Aorta (tissue), 5 donors: Measurements from ENCODE around the gene POLR3K. TPM values are rescaled to one million over a fixed set of nuclear protein-coding genes. Genes with fewer than 3 reads are reported as not detected.
A peak's percentile ranks its signal among the peaks of the same experiment; 100 is the strongest.
"Not testable (repeated sequence)": the region's sequence is repeated elsewhere in the genome, so short reads cannot be mapped to it uniquely, and the experiment has no call there.

Experiments used
- ATAC-seq: fragments of 200-7000 bp; cut with Tn5 transposase; one replicate; pipeline ENCODE4 v1.9.1; 2022; ENCODE audit warnings: moderate library complexity; ENCODE audit not compliant: low FRiP score
- DNase-seq, 2 donors: peaks; one replicate each; pipeline ENCODE4 v3.0.0-alpha.2; 2020
- H3K27ac ChIP-seq, 2 donors: one replicate each; pipeline ENCODE4 v1.5.1; 2013; ENCODE audit warnings: low read length in 2 of 2, mild to moderate bottlenecking in 2 of 2, moderate library complexity in 2 of 2, control low read depth in 1 of 2, inconsistent platforms in 1 of 2, low read depth in 1 of 2
- H3K27me3 ChIP-seq, 2 donors: one replicate each; pipeline ENCODE4 v1.6.1; 2013; ENCODE audit warnings: control low read depth in 1 of 2, low read length in 1 of 2, mild to moderate bottlenecking in 1 of 2, moderate library complexity in 1 of 2; ENCODE audit not compliant: insufficient read depth in 2 of 2, control insufficient read depth in 1 of 2
- H3K36me3 ChIP-seq, 2 donors: one replicate each; pipeline ENCODE4 v1.6.1; 2013; ENCODE audit warnings: control low read depth in 1 of 2, low read length in 1 of 2, mild to moderate bottlenecking in 1 of 2; ENCODE audit not compliant: insufficient read depth in 2 of 2, control insufficient read depth in 1 of 2
- H3K4me1 ChIP-seq, 2 donors: one replicate each; pipeline ENCODE4 v1.6.1; 2013; ENCODE audit warnings: low read length in 2 of 2, control low read depth in 1 of 2, mild to moderate bottlenecking in 1 of 2, moderate library complexity in 1 of 2; ENCODE audit not compliant: insufficient read depth in 2 of 2, control insufficient read depth in 1 of 2
- H3K4me3 ChIP-seq, 2 donors: one replicate each; pipeline ENCODE4 v1.5.1; 2013; ENCODE audit warnings: low read length in 2 of 2, control low read depth in 1 of 2, mild to moderate bottlenecking in 1 of 2
- H3K9me3 ChIP-seq: one replicate; pipeline ENCODE4 v1.6.1; 2013; ENCODE audit warnings: mild to moderate bottlenecking, low read length; ENCODE audit not compliant: control insufficient read depth
- WGBS, 2 donors: extraction: QIAGEN DNeasy Blood & Tissue Kit; methylation state at CpG; one replicate each; pipeline ENCODE4 v1.1.7; 2013; 5-methylcytosine and 5-hydroxymethylcytosine counted together
- intact Hi-C, 2 donors: fragments of 100-400 bp; cut with DNase I; formaldehyde crosslinking; loops; one replicate each; pipeline versions ENCODE4 v1.14.2 to v1.15.0; 2022
- polyA plus RNA-seq, 2 donors: library from polyadenylated mRNA; stranded (reverse); fragments of 200-250 nt; gene quantifications; one replicate each; pipeline ENCODE4 v1.2.3, GENCODE V29; 2013
- total RNA-seq, 2 donors: library from RNA; stranded (reverse); fragmentation: NEBNext Ultra II Directional; extraction: Animal tissue kit (Norgen Biotek cat#: 25700); gene quantifications; one replicate each; pipeline ENCODE4 v1.2.1, GENCODE V29; 2021
- donor health status: healthy with polysubstance abuse.
- donor health status: Bipolar disorder and iron deficiency.
- donor health status: DM: no; HTN: no; CAD: no.
- donor health status: DM: no; HTN: no; CAD: no.
- donor health status: DM: yes; HTN: yes; CAD: no.

POLR3K gene
- total and polyA plus RNA-seq, 4 donors, result 6.0 to 10.9 (median 7.3) TPM

DNA sequence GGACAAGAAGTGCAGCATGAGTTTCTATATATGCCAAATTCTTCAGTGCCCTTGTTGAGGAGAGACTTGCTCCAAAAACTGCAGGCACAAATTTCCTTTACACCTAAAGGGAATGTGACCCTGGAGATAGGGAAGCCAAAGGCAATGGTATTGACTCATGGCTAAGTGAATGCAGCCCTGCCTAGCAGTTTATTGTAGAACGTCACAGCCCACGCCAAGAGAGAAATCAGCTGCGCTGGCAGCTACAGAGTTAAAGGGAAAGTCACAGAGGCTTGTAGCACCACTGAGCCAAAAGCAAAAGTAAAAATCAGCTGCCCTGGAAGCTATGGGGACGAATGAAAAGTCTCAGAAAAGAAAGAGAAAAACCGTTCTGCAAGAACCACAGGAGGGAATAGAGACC is 10.1 kb downstream of the POLR3K start:
- Histone ChIP-seq H3K4me3 (no peak overlapping the region), H3K4me1 (no peaks in the 10 kb centered on the region), H3K27me3 (no peaks in the 10 kb centered on the region), H3K27ac (no peak overlapping the region), H3K36me3 (peaks cover 0 to 6% of the 10 kb centered on the region in 2 donors), H3K9me3 (no peaks in the 10 kb centered on the region)
- 75 to 78% methylated on average over 5 of the region's 5 CpGs for WGBS, 2 donors
- intact Hi-C loops, result no loop called here
- DNase-seq, result no peak
- no peak for ATAC-seq

DNA sequence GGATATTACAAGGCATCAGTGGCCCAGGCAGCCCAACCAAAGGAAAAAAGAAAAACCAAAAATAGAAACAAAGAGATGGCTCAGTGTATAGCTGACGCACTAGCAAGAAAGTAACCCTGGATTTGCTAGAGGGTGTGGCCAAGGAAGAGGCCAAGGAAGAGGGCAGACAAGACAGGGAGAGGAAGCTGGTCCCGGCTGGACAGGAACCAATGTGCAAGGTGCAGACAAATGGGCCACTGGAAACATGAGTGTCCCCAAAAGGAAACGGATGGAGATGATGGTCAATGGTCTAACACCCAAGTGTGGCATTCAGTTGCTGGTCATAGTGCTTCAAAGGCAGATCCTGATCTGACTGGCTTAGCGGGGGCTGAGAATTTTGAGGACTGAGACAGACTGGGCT is 10.7 kb downstream of the POLR3K start:
- H3K36me3 ChIP-seq, result peaks cover 0 to 6% of the 10 kb centered on the region in 2 donors
- WGBS, 2 donors, result 89 to 91% methylated on average over 4 of the region's 4 CpGs
- H3K4me1 ChIP-seq, result no peaks in the 10 kb centered on the region
- DNase-seq, result no peak
- H3K9me3 ChIP-seq, result no peaks in the 10 kb centered on the region
- intact Hi-C loops, result no loop called here
- ATAC-seq, result no peak
- no peak overlapping the region for H3K4me3 ChIP-seq
- H3K27me3 ChIP-seq, result no peaks in the 10 kb centered on the region
- H3K27ac ChIP-seq, result no peak overlapping the region

DNA sequence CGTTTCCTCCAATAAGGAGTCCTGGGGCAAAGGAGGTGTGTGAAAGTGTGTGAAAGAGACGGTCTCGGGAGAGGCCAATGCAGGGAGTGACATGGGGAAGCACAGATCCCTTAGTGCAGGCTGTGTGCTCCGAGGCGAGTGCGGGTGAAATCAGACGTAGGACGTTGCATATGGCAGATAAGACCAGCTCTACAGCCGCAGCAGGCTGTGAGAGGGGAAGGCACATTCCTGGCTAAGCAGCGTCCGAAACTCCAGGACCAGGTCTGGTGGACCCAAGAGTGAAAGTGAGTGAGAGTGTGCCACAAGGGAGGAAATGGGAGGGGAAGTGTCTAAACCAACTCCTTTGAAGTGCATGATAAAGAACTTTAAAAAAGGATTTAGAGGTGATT is 11.3 kb downstream of the POLR3K start:
- no peaks in the 10 kb centered on the region for H3K27me3 ChIP-seq
- H3K27ac ChIP-seq, result no peak overlapping the region
- H3K4me1 ChIP-seq, result no peaks in the 10 kb centered on the region
- intact Hi-C loops, result no loop called here
- ATAC-seq, result no peak
- H3K36me3 ChIP-seq, result peaks cover 0 to 4% of the 10 kb centered on the region in 2 donors
- no peak for DNase-seq
- no peak overlapping the region for H3K4me3 ChIP-seq
- no peaks in the 10 kb centered on the region for H3K9me3 ChIP-seq
- 88% methylated on average over 11 of the region's 11 CpGs for WGBS, 2 donors

DNA sequence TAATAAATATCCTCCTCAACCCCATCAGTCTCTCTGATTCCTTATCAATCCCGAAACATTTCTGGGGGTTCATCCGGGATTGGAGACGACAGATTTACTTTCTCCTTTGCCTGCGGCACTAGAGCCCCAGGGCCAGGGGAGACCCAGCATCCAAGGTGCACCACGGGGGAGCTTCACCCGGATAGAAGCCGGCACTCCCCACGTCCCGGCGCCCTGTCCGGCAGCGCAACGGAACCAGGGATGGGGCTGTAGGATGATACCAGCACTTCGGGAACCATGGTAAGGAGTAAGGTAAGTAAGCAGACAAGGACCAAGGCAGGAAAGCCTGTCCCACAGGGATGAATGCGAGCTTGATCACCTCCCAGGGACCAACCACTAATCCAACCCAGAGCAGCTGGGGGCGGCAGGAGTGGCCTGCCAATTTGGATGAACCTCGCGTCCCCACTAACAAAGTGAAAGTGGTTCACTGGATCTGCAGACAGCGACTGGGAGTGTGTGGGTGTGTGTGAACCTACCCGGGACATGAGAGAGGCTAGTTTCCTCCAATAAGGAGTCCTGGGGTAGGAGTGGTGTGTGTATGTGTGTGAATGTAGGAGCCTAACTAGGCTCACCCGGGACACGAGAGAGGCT is 11.9 kb downstream of the POLR3K start:
- 89 to 91% methylated on average over 22 of the region's 22 CpGs for WGBS, 2 donors
- H3K4me1 ChIP-seq, result no peaks in the 10 kb centered on the region
- H3K9me3 ChIP-seq, result no peaks in the 10 kb centered on the region
- H3K36me3 ChIP-seq, result peaks cover 0 to 4% of the 10 kb centered on the region in 2 donors
- DNase-seq (no peak), ATAC-seq (no peak)
- H3K27ac ChIP-seq, result no peak overlapping the region
- intact Hi-C loops, result no loop called here
- no peaks in the 10 kb centered on the region for H3K27me3 ChIP-seq
- no peak overlapping the region for H3K4me3 ChIP-seq

DNA sequence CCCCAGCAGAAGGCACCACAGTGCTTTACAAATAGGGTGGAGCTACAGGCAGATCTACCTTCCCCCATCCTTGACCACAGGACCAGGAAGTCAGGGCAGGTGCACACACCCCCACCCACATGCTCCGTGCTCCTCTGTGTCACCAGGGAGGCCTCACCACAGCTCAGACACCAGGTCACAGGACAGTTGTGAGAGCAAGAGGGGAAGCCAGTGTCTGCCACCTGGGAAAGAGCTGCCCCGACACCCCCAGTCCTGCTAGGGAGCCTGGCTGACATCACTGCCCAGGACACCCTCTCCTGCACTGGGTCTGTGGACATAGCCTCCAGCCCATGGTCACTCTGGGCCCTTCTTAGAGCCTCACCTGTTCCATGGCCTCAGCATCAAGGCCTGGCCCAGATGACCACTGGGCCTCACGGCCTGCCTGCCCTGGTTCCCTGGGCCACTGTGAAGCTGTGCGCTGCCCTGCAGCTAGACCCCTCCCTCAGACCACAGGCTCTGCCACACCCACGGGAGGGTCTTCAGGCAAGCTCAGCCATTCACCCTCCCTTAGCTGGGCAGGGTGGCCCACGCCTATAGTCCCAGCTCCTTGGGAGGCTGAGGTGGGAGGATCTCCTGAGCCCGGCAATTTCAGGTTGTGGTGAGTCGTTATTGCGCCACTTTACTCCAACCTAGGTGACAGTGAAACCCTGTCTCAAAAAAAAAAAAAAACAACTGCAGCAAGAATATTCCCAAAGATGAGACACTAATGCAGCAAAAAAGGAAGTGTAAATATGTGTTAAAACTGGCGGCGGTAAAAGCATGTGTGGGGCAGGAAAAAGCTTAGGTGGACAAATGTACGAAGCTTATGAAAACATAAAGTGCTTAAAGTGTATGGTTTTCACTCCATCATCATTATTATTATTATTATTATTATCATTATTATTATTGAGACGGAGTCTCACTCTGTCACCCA is 14.2 kb downstream of the POLR3K start:
- DNase-seq (peak in 1 of 2 donors; percentile 49), ATAC-seq (no peak)
- H3K4me3 ChIP-seq, result no peak overlapping the region
- 90 to 92% methylated on average over 13 of the region's 13 CpGs for WGBS, 2 donors
- no peaks in the 10 kb centered on the region for H3K27me3 ChIP-seq
- H3K4me1 ChIP-seq, result no peaks in the 10 kb centered on the region
- no peaks in the 10 kb centered on the region for H3K9me3 ChIP-seq
- no peaks in the 10 kb centered on the region for H3K36me3 ChIP-seq
- H3K27ac ChIP-seq, result no peak overlapping the region
- intact Hi-C loops, result no loop called here

DNA sequence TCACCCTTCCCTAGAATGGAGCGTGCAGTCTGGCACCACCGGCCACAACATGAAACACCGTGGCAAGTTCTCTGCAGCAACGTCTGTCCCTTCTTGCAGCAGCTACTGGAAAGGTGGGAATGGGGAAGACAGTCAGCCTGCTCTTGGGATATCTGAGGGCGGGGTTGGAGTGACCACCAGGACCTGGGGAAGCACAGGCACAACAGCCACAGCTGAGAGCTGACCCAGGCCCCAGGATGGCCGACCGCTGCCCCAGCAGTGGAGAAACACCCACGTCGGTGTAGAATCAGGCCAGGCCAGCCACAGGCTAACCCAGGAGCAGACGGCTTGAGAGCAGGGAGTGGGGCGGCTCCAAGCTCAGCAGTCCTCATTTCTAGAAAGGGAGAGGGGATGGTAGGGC is 15.2 kb downstream of the POLR3K start:
- H3K27ac ChIP-seq, intact Hi-C loops, H3K27me3 ChIP-seq, H3K4me1 ChIP-seq, H3K4me3 ChIP-seq, ATAC-seq, H3K36me3 ChIP-seq, H3K9me3 ChIP-seq: not testable (repeated sequence)
- DNase-seq, result peak in 1 of 2 donors; percentile 36
- WGBS, 2 donors, result 92 to 93% methylated on average over 11 of the region's 11 CpGs

DNA sequence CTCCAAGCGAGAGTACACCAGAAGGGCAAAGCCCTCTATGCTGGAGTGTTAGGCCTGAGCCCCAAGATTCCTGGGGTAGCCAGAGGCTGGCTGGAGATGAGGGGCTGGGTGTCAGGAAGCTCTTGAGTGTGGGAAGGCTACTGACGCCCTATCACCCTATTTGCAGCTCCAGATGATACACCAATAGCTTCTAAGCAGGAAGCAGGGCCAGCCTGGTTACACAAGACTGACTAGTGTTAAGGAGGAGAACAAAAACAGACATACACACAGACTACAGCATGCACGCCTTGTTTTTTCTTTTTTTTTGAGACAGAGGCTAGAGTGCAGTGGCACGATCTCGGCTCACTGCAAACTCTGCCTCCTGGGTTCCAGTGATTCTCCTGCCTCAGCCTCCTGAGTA is 15.9 kb downstream of the POLR3K start:
- H3K9me3 ChIP-seq, result no peaks in the 10 kb centered on the region
- no peaks in the 10 kb centered on the region for H3K27me3 ChIP-seq
- H3K36me3 ChIP-seq, result no peaks in the 10 kb centered on the region
- no peaks in the 10 kb centered on the region for H3K4me1 ChIP-seq
- 85 to 95% methylated on average over 5 of the region's 5 CpGs for WGBS, 2 donors
- intact Hi-C loops, result no loop called here
- DNase-seq (no peak), ATAC-seq (no peak)
- H3K4me3 ChIP-seq, result no peak overlapping the region
- H3K27ac ChIP-seq, result no peak overlapping the region

DNA sequence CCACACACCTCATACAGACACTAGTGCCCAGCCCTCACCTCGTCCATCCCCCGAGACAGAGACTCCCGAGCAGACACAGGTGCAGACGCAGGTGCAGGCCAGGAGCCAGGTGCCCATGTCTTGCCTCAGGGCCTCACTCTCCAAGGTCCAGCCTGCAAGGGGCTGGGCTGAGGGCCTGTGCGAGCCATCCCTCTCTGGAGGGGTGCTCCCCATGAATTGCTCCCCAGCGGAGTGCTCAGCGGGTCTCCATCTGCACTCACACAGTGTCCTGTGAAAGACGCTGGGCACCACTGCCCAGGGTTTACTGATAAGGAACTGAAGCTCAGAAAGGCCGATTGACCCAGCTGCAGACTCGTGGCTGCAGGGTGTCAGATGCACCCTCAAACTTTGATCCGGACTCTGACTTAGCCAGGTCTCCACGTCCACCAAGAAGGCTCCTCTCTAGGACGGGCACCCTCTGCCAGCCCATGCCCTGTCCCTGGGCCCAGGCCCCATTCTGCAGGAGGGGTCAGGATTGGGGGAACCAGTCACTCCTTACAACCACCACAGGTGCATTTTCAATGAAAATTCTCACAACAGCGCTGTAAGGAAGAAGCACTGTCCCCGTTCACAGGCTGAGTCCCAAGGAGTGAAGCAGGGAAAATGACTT is 16.9 kb downstream of the POLR3K start:
- no peaks in the 10 kb centered on the region for H3K4me1 ChIP-seq
- no peaks in the 10 kb centered on the region for H3K36me3 ChIP-seq
- intact Hi-C loops, result no loop called here
- no peaks in the 10 kb centered on the region for H3K27me3 ChIP-seq
- 90 to 91% methylated on average over 15 of the region's 15 CpGs for WGBS, 2 donors
- no peaks in the 10 kb centered on the region for H3K9me3 ChIP-seq
- ATAC-seq (no peak), DNase-seq (no peak)
- H3K27ac ChIP-seq, result no peak overlapping the region
- no peak overlapping the region for H3K4me3 ChIP-seq
